ENCODE data around the gene ST6GALNAC5.
"Not testable (repeated sequence)": the region's sequence is repeated elsewhere in the genome, so short reads cannot be mapped to it uniquely, and the experiment has no call there.

Gene ST6GALNAC5

DNA sequence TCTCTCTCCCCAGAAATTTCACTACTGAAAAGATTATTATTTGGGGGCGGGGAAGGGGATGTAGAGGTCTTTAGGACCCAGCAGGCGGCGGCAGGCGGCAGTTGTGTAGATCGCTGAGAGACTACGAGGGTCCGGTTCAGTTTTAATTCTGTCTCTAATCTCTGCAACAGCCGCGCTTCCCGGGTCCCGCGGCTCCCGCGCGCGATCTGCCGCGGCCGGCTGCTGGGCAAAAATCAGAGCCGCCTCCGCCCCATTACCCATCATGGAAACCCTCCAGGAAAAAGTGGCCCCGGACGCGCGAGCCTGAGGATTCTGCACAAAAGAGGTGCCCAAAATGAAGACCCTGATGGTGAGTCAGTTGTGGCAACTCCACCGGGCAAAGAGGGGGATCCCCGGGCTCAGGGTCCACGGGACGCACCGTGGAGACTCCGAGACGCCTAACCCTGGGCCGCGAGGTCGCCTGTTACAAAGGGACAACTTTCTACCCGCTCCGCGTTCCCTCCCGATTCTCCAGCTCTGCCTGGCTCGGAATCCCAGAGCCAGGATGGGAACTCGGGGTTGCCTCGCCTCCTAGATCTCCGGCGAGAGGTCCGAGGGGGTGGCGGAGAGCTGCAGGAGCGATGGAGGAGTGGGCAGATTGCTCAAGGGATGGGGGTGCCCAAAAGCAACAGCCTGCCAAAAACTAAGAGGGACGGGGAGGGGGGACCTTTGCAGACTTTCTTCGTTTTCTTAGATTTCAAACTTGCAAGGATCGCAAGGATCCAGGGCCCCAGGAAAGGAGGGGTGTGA, at the start of gene ST6GALNAC5:
TSS of gene ST6GALNAC5 (plus strand) at position 139 of the 789 bp plus-strand sequence.
- DNase-seq, result no peak

DNA sequence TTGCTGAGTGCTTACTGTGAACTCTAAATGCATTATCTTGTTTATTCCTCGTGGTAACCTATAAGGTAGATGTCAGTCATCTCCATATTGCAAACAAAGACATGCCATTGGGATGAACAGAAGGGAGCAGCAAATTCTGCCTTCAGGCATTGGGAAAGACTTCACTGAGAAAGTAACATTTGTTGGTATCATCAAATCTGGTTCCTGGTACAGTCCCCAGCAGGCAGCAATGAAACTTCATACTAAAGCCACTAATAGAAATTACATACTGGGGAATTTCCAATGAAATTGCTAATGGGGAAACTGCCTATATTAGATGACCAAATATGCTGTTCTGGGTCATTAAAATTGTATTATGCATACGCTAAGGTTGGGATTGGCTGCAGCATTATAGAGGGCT, 47.3 kb upstream of the ST6GALNAC5 start:
- DNase-seq, result no peak

- not testable (repeated sequence) for DNase-seq
Observed at GRCh38 chr1:76822961-76823360, 44.3 kb upstream of the ST6GALNAC5 start.

GRCh38 chr1:76824106-76824505, 43.2 kb upstream of the ST6GALNAC5 start:
- DNase-seq, result no peak

DNA sequence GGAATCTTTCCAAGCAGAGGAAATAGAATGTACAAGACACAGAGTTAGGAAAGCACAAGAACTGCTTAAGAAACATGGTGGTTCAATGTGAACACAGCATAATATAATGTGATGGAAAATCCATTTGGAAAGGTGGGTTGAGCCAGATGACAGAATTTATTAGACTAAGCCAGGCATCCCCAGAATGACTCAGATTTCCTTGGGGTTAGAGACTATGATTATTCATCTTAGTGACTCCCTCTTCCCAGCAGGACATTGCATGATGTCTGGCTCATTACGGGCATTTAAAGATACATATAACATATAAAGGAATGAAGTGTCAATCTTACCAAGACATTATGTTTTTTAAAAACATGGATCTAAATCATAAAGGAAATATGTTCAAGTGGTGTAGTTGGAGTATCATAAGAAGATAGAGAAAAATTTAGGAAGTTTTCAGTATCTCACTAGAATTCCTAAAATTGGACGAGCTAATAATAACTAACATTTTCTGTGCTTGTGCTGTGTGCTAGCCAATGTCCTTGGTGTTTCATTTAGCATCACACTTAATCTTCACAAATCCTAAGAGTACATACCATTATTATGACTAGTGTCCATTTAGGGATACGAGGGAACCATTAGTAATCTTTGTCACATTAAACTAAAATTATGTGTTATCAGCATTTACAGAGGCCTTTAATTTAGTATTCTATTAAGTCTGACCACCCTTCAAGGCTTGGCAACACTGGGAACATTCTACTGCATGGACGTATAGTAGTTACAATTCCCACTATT, 41.0 kb upstream of the ST6GALNAC5 start:
- DNase-seq, result no peak

DNA sequence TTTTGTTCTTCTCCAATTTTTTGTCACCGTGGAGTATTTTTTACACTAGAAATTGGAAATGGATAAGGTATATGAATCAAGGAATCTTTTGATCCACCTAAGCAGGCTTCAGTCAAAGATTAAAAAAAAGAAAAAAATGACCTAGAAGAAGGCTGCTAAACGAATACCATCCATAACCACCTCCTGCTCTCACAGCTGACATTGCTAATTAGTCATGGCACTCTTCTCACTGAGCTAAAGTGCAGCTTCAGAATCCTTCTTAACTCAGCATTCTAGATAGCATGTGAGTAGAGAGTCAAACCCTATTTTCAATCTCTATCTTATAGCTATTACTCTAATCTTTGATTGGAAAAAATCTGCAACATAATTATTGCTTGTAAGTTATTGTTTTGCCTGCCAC, 40.2 kb upstream of the ST6GALNAC5 start:
- DNase-seq, result no peak

DNA sequence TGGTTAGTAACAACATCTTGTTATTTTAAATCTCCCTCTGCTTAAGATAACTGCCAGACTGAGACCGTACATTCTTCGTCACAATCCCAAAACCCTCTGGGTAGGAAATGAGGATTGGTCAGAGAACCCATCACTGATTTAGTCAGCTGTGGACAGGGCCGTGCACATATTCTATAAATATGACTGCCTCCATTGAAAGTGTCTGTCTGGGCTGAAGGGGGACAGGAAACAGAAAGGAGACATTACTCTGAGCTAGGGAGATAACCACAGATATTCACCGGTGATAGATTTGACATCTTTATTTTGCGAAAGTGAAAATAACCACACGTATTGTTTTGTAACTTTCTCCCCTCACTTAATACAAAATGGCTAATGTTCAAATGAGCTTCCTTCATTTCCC, 36.9 kb upstream of the ST6GALNAC5 start:
- no peak for DNase-seq

GRCh38 chr1:76832521-76832920, 34.8 kb upstream of the ST6GALNAC5 start:
- no peak for DNase-seq

DNA sequence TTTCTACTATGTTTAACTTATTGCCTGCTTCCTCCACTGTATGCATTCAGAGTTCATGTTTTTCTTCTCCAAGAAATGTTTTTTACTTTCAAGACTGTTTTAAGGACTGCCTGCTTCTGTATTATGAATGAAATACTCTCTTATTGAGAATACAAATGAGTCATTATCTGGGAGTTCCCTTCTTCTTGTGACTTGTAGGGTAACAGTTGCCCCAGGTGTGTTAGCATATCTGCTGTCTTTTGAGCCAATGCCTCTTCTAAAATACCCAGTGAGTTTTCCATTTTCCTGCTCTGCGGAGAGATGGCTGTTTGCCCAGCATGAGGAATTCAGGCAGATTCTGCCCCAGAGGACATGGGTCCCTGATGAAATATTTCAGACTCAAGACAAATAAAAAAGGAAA, 34.1 kb upstream of the ST6GALNAC5 start:
- DNase-seq, result no peak

- no peak for DNase-seq
Observed at GRCh38 chr1:76833856-76834255, 33.4 kb upstream of the ST6GALNAC5 start.

DNA sequence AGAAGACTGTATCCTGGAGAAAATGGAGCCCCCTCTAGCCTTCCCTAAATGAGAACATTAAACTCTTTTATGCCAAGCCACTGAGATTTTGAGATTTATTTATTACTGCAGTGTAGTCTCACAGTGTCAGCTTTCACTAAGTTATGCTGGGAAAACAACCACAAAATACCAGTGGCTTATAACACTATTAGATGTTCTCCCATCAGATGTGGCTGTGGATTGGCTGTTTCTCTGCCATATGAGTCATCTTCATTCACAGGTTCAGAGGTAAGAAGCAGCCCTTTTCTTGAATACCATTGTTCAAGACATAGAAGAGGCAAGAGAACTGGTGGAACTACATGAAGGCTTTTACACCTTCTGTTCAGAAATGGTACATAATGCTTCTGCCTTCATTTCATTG, 32.1 kb upstream of the ST6GALNAC5 start:
- no peak for DNase-seq

- DNase-seq, result no peak
Observed at GRCh38 chr1:76840278-76840677, 27.0 kb upstream of the ST6GALNAC5 start.

DNA sequence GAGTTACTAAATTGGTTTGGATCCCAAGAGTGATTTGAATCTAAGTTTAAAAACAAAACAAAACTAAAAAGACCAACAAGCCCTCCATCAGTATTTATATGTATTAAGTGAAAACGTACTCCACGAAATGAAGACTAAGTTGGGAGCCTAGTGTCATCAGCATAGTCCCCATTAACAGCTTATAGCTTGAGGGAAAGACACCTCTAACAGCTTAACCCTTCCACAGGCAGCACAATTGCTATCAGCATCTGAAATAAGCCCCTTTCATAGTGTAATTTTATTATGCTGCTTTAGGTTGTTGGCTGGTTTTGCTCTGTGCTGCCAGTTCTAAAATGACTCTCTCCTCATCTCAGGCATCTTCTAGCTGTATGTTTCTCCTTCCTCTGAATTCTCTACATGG, 25.8 kb upstream of the ST6GALNAC5 start:
- no peak for DNase-seq

- no peak for DNase-seq
Observed at GRCh38 chr1:76843821-76844464, 23.3 kb upstream of the ST6GALNAC5 start.

- DNase-seq, result no peak
Observed at GRCh38 chr1:76854255-76854654, 13.0 kb upstream of the ST6GALNAC5 start.

GRCh38 chr1:76856104-76856503, 11.2 kb upstream of the ST6GALNAC5 start:
- DNase-seq, result no peak

- no peak for DNase-seq
Observed at GRCh38 chr1:76857138-76857537, 10.1 kb upstream of the ST6GALNAC5 start.

DNA sequence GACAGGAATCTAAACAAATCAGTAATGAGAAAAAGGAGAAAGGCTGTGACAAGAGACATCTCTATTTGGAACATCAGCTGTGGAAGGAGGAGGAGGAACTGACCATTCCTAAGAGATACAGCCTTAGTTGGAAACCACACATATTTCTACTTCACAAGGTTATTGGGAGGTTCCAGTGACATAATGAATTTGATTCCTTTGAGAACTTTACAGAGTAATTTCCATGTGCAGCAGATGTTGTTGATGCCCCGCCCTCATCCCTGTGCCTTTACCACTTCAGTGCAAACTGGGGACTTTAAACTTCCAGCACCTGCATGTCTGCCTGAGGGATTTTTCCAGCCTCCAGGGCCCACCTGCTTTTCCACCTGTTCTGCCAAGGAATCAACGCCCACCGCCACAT, 9.3 kb upstream of the ST6GALNAC5 start:
- DNase-seq, result peak; percentile 40

- DNase-seq, result no peak
Observed at GRCh38 chr1:76861149-76861548, 6.1 kb upstream of the ST6GALNAC5 start.

DNA sequence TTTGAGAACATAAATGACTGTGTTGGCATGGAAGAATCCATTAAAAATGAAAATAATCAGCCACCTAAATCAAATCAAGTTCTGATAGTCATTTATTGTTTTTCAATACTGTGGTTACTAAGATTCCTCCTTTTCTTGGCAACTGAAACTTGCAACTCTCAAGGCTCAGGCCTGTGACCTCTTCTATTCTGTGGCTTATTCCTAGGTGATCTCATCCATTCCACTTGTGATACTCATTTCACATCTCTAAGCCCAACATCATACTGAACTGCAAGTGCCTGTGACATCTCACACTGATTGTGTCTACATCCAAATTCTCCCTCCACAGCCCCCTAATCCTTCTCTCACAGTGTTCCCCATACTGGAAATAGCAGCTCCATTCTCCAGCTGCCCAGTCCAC, 4.8 kb upstream of the ST6GALNAC5 start:
- no peak for DNase-seq

GRCh38 chr1:76864383-76864782, 2.9 kb upstream of the ST6GALNAC5 start:
- no peak for DNase-seq

DNA sequence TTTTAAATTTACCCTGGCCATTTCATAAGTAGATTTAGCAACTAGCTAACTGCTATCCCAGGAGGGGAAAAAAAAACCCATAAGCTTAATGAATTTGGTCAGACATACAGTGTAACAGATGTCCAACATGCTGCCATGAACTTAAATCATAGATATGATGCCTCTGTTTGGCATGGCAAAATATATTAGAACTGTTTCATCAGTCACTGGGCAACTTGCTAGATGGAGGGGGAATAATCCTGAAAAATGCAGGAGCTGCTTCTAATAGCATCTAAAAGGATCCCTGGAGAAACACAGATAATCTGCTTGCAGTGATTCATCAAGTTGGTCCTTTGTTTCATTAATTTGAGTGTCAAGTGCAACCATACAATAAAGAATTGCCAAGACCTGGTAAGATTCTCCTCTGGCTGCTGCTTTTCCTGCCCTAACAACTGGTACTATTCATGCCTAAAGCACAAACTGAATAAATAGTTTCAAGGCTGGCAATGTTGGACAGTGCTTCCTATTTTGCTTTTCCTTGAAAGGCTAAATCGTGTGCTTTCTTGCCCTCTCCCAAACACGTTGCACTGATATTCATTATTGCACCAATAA, 1.5 kb upstream of the ST6GALNAC5 start:
- DNase-seq, result no peak

DNA sequence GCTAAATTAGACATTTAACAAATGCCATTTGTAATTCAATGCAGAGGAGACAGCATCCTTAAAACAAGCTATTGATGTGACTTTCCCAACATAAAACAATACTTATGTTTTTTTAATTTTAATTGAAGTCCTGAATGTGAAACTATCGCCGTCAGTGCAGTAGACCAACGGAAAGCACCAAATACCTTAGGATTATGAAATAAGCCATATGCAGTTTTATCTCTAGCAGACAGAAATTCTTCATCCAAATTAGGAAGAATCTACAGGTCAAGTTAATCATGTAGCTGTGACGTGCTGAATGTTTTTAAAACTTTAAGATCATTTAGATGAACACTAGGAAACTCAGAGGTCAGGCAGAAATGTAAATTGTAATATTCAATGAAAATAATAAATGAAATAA, 714 bp upstream of the ST6GALNAC5 start:
- no peak for DNase-seq
